ENCODE results near the gene MMAB.

DNA sequence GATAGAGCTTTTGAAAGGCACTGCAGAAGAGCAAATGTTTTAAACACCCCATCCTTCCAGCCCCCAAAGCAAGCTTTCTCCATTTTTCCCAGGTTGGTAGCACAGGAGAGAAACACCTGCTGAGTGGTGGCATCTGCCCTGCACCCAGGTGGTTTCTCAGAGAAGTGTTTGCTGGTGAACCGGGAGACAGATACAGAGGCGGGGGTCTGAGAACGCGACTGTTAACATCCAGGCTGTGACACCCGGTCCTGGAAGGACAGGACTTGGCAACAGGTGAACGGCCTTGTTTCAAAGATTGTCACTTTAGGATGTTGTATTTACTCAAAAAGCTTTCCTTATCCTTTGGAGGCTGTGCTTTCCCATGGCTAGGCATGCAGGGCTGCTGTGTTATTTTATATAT lies 18.5 kb downstream of the MMAB start:
- TF ChIP-seq HCFC1 (IDR thresholded peaks at IDR 0.05; ENCODE audit: low read length) (no peak), PAX8 (IDR thresholded peaks at IDR 0.05) (no peak), ESRRA (IDR thresholded peaks at IDR 0.05; ENCODE audit: low read length) (no peak), ETV6 (conservative IDR thresholded peaks at IDR 0.05 in 1 of 2, IDR thresholded peaks at IDR 0.05 in 1 of 2; ENCODE audit: borderline replicate concordance in 1 of 2, low read depth in 1 of 2) (no peak), CEBPB (IDR thresholded peaks at IDR 0.05; ENCODE audit: borderline replicate concordance in 1 of 2, low read depth in 2 of 2, low read length in 2 of 2) (no peak), EGR1 (IDR thresholded peaks at IDR 0.05; ENCODE audit: borderline replicate concordance in 1 of 2, low read depth in 2 of 2, low read length in 2 of 2) (no peak), EZH2 (IDR thresholded peaks at IDR 0.05; ENCODE audit: borderline replicate concordance, control insufficient read depth, low read depth, low read length) (no peak)
- TF ChIP-seq, protein P1, sequence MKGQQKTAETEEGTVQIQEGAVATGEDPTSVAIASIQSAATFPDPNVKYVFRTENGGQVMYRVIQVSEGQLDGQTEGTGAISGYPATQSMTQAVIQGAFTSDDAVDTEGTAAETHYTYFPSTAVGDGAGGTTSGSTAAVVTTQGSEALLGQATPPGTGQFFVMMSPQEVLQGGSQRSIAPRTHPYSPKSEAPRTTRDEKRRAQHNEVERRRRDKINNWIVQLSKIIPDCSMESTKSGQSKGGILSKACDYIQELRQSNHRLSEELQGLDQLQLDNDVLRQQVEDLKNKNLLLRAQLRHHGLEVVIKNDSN (IDR thresholded peaks at IDR 0.05; ENCODE audit: borderline replicate concordance, extremely low read length, insufficient read depth, low read depth, low read length), result no peak
- TF ChIP-seq, protein P2, sequence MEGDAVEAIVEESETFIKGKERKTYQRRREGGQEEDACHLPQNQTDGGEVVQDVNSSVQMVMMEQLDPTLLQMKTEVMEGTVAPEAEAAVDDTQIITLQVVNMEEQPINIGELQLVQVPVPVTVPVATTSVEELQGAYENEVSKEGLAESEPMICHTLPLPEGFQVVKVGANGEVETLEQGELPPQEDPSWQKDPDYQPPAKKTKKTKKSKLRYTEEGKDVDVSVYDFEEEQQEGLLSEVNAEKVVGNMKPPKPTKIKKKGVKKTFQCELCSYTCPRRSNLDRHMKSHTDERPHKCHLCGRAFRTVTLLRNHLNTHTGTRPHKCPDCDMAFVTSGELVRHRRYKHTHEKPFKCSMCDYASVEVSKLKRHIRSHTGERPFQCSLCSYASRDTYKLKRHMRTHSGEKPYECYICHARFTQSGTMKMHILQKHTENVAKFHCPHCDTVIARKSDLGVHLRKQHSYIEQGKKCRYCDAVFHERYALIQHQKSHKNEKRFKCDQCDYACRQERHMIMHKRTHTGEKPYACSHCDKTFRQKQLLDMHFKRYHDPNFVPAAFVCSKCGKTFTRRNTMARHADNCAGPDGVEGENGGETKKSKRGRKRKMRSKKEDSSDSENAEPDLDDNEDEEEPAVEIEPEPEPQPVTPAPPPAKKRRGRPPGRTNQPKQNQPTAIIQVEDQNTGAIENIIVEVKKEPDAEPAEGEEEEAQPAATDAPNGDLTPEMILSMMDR (IDR thresholded peaks at IDR 0.05 in 2 of 3, conservative IDR thresholded peaks at IDR 0.05 in 1 of 3; ENCODE audit: control insufficient read depth in 2 of 3, extremely low read depth in 1 of 3, insufficient read depth in 1 of 3, low read depth in 3 of 3, low read length in 3 of 3), result no peak
- TF ChIP-seq, protein P3, sequence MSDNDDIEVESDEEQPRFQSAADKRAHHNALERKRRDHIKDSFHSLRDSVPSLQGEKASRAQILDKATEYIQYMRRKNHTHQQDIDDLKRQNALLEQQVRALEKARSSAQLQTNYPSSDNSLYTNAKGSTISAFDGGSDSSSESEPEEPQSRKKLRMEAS (IDR thresholded peaks at IDR 0.05; ENCODE audit: low read depth, low read length), result no peak

Data from GM12878 (cell line).